ENCODE data around the gene SLF2. TPM values are rescaled to one million over a fixed set of nuclear protein-coding genes. Genes with fewer than 3 reads are reported as not detected.

The SLF2 gene
- total and polyA plus RNA-seq, 2 of the 8 experiments (the other 6 are each of a cell fraction or from before 2014, with no cell fraction given) = 5.5 to 20.9 TPM

DNA sequence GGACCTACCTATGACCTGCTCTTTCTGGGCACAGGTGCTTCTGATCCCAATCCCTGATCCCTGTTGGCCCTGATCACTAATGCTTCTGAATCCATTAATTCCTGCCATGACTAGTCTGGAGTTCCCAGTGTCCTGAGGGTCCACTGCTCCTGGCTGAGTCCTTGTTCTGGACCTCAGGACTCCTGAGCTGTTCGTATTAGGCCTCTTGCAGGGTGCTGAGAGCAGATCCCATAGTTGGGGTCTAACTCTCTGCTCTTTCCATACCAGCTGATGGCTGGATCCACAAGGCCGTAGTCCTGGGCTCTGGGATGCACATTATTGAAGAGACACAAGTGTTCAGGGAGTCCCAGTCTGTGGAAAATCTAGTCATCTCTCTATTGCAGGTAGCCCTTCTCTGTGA, 67.5 kb downstream of the SLF2 start (continued):
- no peak for TF ChIP-seq CBX5 (IDR thresholded peaks at IDR 0.05; ENCODE audit: low read depth, low read length)
